Liver (tissue), 9 donors: ENCODE data around the gene PRR36. TPM values are rescaled to one million over a fixed set of nuclear protein-coding genes. Genes with fewer than 3 reads are reported as not detected.

ENCODE experiments used
- DNase-seq: peaks from one replicate; pipeline ENCODE4 v3.0.0-alpha.2; 2017; ENCODE audit warnings: low spot score
- H3K27ac ChIP-seq, 2 donors: one replicate each; pipeline ENCODE4 v1.7.0; 2013; ENCODE audit warnings: inconsistent platforms in 2 of 2, low read length in 2 of 2, control low read depth in 1 of 2, low read depth in 1 of 2, mild to moderate bottlenecking in 1 of 2
- H3K27me3 ChIP-seq, 4 donors: one replicate each; pipeline versions ENCODE4 v1.6.1 to v1.7.0; 2013; ENCODE audit warnings: low read length in 3 of 4, inconsistent platforms in 1 of 4, mild to moderate bottlenecking in 1 of 4, moderate library complexity in 1 of 4; ENCODE audit not compliant: control insufficient read depth in 4 of 4, insufficient read depth in 4 of 4
- H3K36me3 ChIP-seq, 4 donors: one replicate each; pipeline versions ENCODE4 v1.6.1 to v1.7.0; 2013; ENCODE audit warnings: low read length in 3 of 4, mild to moderate bottlenecking in 3 of 4, low read depth in 1 of 4, moderate library complexity in 1 of 4; ENCODE audit not compliant: control insufficient read depth in 4 of 4, insufficient read depth in 3 of 4
- H3K4me1 ChIP-seq, 4 donors: one replicate each; pipeline versions ENCODE4 v1.6.1 to v1.7.0; 2013; ENCODE audit warnings: low read length in 3 of 4, mild to moderate bottlenecking in 3 of 4, moderate library complexity in 1 of 4; ENCODE audit not compliant: control insufficient read depth in 4 of 4, insufficient read depth in 4 of 4
- H3K4me3 ChIP-seq, 3 donors: one replicate each; pipeline versions ENCODE4 v1.6.1 to v1.7.0; 2013; ENCODE audit warnings: low read length in 3 of 3, control low read depth in 1 of 3, low read depth in 1 of 3, mild to moderate bottlenecking in 1 of 3
- H3K9ac ChIP-seq, 2 donors: one replicate each; pipeline ENCODE4 v1.7.0; 2013; ENCODE audit warnings: low read length in 2 of 2, mild to moderate bottlenecking in 2 of 2, moderate library complexity in 2 of 2, control low read depth in 1 of 2, low read depth in 1 of 2
- H3K9me3 ChIP-seq, 4 donors: one replicate each; pipeline versions ENCODE4 v1.6.1 to v1.7.0; 2013; ENCODE audit warnings: low read length in 3 of 4; ENCODE audit not compliant: control insufficient read depth in 4 of 4
- ATF3 ChIP-seq: IDR thresholded peaks from 2 replicates; pipeline ENCODE4 v1.6.1; 2016; ENCODE audit warnings: antibody characterized with exemption
- CTCF ChIP-seq: fragments of 150-350 bp; IDR thresholded peaks from 2 replicates; pipeline ENCODE4 v1.5.1; 2017; ENCODE audit warnings: improper control_type of control experiment, low read depth, low read length; ENCODE audit not compliant: missing input control
- EGR1 ChIP-seq, 2 donors: IDR thresholded peaks; 2 replicates each; pipeline ENCODE4 v1.6.1; 2016 to 2018; ENCODE audit warnings: antibody characterized with exemption in 2 of 2, low read depth in 2 of 2
- FOXA1 ChIP-seq: IDR thresholded peaks from 2 replicates; pipeline ENCODE4 v1.6.1; 2016; ENCODE audit warnings: antibody characterized with exemption
- FOXA2 ChIP-seq: IDR thresholded peaks from 2 replicates; pipeline ENCODE4 v1.6.1; 2016; ENCODE audit warnings: antibody characterized with exemption
- GABPA ChIP-seq, 2 donors: IDR thresholded peaks in 1 of 2; conservative IDR thresholded peaks in 1 of 2; 2 replicates each; pipeline ENCODE4 v1.6.1; 2016; ENCODE audit warnings: antibody characterized with exemption in 2 of 2, mild to moderate bottlenecking in 1 of 2, moderate library complexity in 1 of 2
- HNF4A ChIP-seq, 2 donors: conservative IDR thresholded peaks; 2 replicates each; pipeline ENCODE4 v1.6.1; 2016; ENCODE audit warnings: antibody characterized with exemption in 2 of 2, mild to moderate bottlenecking in 2 of 2
- HNF4G ChIP-seq: IDR thresholded peaks from 2 replicates; pipeline ENCODE4 v1.6.1; 2016; ENCODE audit warnings: antibody characterized with exemption
- JUND ChIP-seq, 2 donors: IDR thresholded peaks; 2 replicates each; pipeline ENCODE4 v1.6.1; 2016; ENCODE audit warnings: antibody characterized with exemption in 2 of 2
- RXRA ChIP-seq, 2 donors: IDR thresholded peaks; 2 replicates each; pipeline ENCODE4 v1.6.1; 2017 to 2018; ENCODE audit warnings: antibody characterized with exemption in 2 of 2, mild to moderate bottlenecking in 1 of 2
- SP1 ChIP-seq: IDR thresholded peaks from 2 replicates; pipeline ENCODE4 v1.6.1; 2018; ENCODE audit warnings: antibody characterized with exemption, mild to moderate bottlenecking
- TAF1 ChIP-seq: conservative IDR thresholded peaks from 2 replicates; pipeline ENCODE4 v1.6.1; 2016; ENCODE audit warnings: antibody characterized with exemption, mild to moderate bottlenecking
- YY1 ChIP-seq: IDR thresholded peaks from 2 replicates; pipeline ENCODE4 v1.6.1; 2016; ENCODE audit warnings: antibody characterized with exemption, mild to moderate bottlenecking
- ZBTB33 ChIP-seq: IDR thresholded peaks from 2 replicates; pipeline ENCODE4 v1.6.1; 2016; ENCODE audit warnings: antibody characterized with exemption
- WGBS: extraction: QIAGEN DNeasy Blood & Tissue Kit; methylation state at CpG from one replicate; pipeline ENCODE4 v1.1.7; 2013; 5-methylcytosine and 5-hydroxymethylcytosine counted together
- polyA plus RNA-seq, 2 donors: library from polyadenylated mRNA; stranded (reverse) in 1 of 2; unstranded in 1 of 2; fragments of 200-250 nt in 1 of 2; fragments of >200 nt in 1 of 2; fragmentation: Nextera tagmentation in 1 of 2; extraction: Ambion mirVana in 1 of 2; gene quantifications; one replicate each; pipeline versions ENCODE4 v1.2.1 to v1.2.3, GENCODE V29; 2013 to 2015
- total RNA-seq, 2 donors: library from RNA; depleted of rRNA; stranded (reverse); fragments of >200 nt; gene quantifications; one replicate each; pipeline ENCODE4 v1.2.3, GENCODE V29; 2014
- TF ChIP-seq, protein P1 (sequence below): IDR thresholded peaks from 2 replicates; pipeline ENCODE4 v1.6.1; 2016; ENCODE audit warnings: antibody characterized with exemption
- donor health status: healthy.
- donor health status: healthy.
- donor health status: healthy.
- donor health status: healthy.
- donor health status: healthy.

Gene PRR36
- total and polyA plus RNA-seq, 4 donors: 0.02 to 0.03 TPM; not detected in 2

- no peak for TF ChIP-seq ATF3
- no peak for TF ChIP-seq HNF4A (conservative IDR thresholded peaks at IDR 0.05)
These were observed 695 bp upstream of the PRR36 start (continued) for GRCh38 chr19:7874897-7875273.

DNA sequence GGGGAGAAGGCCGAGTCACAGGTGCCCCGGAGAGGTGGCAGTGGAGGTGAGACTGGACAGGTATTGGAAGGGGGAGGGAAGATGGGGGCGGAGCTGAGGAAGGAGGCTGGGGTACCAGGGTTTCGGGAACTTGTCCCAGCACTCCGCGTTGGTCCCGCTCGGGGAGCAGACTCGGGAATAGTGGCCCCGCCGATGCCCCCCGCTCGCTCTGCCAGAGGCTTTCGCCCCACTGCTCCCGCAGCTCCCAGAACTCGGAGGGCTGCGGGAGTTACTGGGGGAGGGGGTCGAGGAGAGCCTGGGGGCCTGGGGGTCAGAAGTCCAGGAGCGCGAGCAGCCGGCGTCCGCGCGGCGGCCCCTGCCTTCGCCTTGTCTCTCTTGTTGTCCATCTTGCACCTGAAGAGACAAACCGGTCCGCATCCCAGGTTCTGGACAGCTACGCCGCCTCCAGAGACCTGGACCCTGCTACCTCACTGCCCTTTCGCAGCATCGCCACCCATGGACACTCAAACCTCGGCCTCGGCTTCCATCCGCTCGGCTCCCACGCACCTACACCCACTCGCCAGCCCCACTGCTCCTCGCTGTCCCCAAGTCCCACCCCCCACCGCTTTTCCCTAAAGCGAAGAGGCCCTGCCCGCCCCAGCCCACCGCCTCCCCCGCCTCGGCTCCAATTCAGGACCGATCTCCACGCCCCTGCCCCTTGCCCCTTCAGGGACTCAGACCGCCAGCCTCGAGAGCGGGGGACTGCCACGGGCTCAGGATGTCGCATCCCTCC lies 700 bp downstream of the PRR36 start:
- H3K27me3 ChIP-seq: peaks cover 0 to 8% (median 6%) of the 10 kb centered on the region in 4 donors
- DNase-seq: peak; percentile 31
- H3K4me3 ChIP-seq: no peak overlapping the region
- 14% methylated on average over 53 of the region's 53 CpGs for WGBS
- H3K9me3 ChIP-seq: no peaks in the 10 kb centered on the region
- no peak overlapping the region for H3K27ac ChIP-seq
- no peak for TF ChIP-seq HNF4A (conservative IDR thresholded peaks at IDR 0.05)
- TF ChIP-seq ATF3: no peak
- TF ChIP-seq, protein P1, sequence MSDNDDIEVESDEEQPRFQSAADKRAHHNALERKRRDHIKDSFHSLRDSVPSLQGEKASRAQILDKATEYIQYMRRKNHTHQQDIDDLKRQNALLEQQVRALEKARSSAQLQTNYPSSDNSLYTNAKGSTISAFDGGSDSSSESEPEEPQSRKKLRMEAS: no peak
- TF ChIP-seq ZBTB33: no peak
- TF ChIP-seq FOXA2: no peak
- no peak for TF ChIP-seq EGR1 (IDR thresholded peaks at IDR 0.05; ENCODE audit: low read depth in 2 of 2)
- TF ChIP-seq TAF1: no peak
- TF ChIP-seq FOXA1: no peak
- TF ChIP-seq CTCF: no peak
- TF ChIP-seq RXRA (IDR thresholded peaks at IDR 0.05): no peak
- no peak for TF ChIP-seq HNF4G
- no peak for TF ChIP-seq JUND (IDR thresholded peaks at IDR 0.05)
- no peak for TF ChIP-seq SP1
- no peak for TF ChIP-seq GABPA (IDR thresholded peaks at IDR 0.05 in 1 of 2, conservative IDR thresholded peaks at IDR 0.05 in 1 of 2)
- no peak for TF ChIP-seq YY1
- peaks cover 9 to 30% (median 11%) of the 10 kb centered on the region in 4 donors for H3K4me1 ChIP-seq
- no peak overlapping the region for H3K9ac ChIP-seq
- H3K36me3 ChIP-seq: no peaks in the 10 kb centered on the region
